ENCODE results near the gene FAM81B.

DNA sequence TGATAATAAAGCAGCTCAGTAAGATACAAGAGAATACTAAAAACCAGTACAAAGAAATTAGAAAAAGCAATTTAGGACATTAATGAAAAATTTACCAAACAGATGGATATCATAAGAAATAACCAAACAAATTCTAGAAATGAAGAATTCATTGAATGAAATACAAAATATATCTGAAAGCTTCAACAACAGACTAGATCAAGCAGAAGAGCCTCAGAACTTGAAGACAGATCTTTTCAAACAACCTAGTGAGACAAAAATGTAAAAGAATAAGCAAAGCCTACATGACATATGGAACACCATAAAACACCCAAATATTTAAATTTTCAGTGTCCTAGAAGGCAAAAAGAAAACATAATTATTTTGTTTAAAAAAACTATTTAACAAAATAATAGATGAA is 96.7 kb downstream of the FAM81B start:
- no peak for TF ChIP-seq POLR2A (IDR thresholded peaks at IDR 0.05)
- TF ChIP-seq CTCF (IDR thresholded peaks at IDR 0.05) = no peak
- TF ChIP-seq POLR2AphosphoS5 (IDR thresholded peaks at IDR 0.05) = no peak
- TF ChIP-seq EP300 (IDR thresholded peaks at IDR 0.05) = no peak
